HL-60/S4 treated with phorbol 12-myristate 13-acetate at 8.2 ng/mL for 4 days and 3 days (cell line): ENCODE data around the gene HTRA3.

Experiments
- in situ Hi-C: fragments of 300-500 bp; cut with MboI; formaldehyde crosslinking; loops from 2 replicates; pipeline ENCODE4 v1.15.0; 2022; ENCODE audit warnings: low sequenced_read_pairs

Gene HTRA3

GRCh38 chr4:8278421-8279287 is 9.1 kb downstream of the HTRA3 start:
- in situ Hi-C loops, result no loop called here

DNA sequence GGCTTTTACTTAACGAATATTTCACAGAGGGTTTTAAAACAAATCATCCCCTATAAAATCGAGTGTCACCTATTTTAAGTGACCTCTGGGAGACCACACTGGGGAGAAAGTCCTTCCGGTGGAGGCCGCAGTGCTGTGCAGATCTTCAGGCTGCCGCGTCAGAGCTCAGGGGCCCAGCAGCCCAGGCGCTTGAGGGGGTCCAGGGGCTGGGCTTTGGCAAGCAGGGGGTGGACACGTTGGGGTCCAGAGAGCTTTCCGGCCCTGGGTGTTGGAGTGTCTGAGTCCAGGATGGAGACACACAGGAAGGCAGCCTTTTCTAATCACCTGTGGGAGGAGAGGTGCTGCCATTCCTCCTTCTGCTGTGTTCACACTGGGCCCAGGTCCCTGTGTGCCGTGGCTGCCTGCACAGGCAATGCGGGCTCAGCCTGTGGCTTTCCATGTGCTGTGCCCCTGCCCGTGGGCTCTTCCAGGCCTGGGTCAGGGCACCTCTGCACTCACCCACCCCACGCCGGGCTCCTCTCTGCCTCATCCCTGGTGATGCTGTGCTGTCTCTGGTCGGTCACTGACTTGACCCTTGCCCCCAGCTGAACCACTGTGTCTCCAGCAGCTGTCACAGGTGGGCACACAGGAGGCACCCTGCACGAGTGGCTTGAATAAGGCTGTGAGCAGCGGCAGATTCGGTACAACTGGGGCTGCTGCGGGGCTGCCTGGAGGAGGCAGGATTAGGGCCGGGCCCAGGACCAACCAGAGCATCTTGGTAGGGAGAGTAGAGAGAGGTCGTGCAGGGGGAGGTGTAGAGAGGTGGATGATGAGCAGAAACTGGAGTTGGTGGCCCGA is 10.0 kb downstream of the HTRA3 start:
- in situ Hi-C loops, result no loop called here

GRCh38 chr4:8280158-8280875 is 10.8 kb downstream of the HTRA3 start:
- in situ Hi-C loops, result no loop called here

DNA sequence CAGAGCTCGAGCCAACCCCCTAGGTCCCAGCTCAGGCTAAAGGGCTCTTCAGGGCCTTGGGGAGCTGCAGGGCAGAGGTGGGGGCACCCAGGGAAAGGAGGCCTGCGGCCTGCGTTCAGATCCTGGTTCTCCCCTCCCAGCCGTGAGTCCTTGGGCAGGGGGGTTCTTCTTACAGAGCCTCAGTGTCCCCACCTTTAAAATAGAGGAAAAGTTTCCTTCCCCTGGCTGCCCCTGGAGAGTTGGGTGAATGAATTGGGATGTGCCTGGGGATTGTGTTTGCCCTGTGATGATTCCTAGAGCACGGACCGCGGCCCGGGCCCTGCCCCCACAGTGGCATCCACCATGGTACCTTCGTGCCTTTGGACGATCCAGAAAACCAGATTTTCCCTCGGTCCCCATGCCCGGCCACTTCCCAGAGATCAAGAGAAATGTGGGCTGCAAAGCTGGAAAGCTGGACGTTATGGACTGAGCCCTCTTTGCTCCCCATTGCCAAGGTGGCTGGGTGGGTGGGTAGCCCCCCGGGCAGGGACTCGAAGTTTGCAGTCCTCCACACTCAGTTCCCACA is 11.4 kb downstream of the HTRA3 start:
- in situ Hi-C loops, result no loop called here

- in situ Hi-C loops, result no loop called here
These were observed 12.1 kb downstream of the HTRA3 start for GRCh38 chr4:8281519-8282133.

GRCh38 chr4:8282134-8282641 is 12.6 kb downstream of the HTRA3 start:
- in situ Hi-C loops, result no loop called here

- in situ Hi-C loops, result no loop called here
These were observed 13.2 kb downstream of the HTRA3 start for GRCh38 chr4:8282742-8283141.

DNA sequence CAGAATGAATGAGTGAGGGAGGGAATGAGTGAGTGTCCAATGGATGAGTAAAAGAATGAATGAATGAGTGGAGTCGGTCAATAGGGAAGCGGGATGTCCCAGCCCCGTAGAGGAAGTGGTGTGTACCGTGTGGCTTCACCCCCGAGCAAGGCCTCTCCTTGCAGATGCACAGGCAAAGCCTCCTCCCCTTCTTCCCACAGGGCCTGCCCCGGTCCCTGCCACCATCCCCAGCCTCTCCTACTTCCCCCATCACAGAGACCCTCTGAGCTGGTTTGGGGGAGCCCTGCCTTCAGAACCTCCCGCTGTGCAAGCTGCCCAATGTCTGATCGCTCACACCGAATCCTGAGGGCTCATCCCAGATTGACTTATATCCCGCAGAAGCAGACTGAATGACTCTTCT is 13.6 kb downstream of the HTRA3 start:
- in situ Hi-C loops, result no loop called here

- in situ Hi-C loops, result no loop called here
These were observed 14.1 kb downstream of the HTRA3 start for GRCh38 chr4:8283631-8284121.

GRCh38 chr4:8284391-8284790 is 14.8 kb downstream of the HTRA3 start:
- in situ Hi-C loops, result no loop called here

DNA sequence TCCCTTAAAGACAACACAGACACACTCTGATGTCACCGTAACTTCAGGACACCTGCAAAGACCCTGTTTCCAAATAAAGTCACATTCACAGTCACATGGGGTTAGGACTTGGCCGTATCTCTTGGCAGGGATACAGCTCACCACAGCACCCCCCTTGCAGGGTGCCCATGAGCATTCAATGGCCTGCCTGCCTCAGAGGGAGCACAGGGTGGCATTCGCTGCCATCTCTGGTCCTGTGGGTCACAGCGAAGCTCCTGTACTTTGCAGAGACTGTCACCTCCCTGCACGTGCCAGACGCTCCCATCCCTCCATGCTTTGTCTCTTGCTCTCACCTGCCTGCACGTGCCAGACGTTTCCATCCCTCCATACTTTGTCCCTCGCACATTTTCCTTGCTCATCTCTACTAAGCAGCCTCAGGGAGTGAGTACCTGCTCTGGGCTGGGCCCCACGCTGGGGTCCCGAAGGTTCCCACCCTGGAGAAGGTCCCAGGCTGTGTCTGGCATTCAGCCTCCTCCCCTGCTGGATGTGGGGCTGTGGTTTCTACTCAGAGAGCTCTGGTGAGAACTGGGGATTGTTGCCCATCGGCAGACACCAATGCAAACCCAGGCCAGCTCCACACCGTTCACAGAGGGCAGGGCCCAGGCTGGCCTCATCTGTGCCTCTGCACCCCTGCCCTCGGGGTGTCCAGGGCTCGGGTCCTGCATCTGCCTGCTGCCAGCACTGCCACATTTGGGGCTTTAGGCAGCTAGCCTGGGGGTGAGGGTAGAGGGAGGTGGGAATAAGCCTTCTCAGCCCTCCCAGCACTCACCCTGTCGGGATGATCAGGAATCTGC is 15.8 kb downstream of the HTRA3 start:
- in situ Hi-C loops, result no loop called here

- in situ Hi-C loops, result no loop called here
These were observed 16.6 kb downstream of the HTRA3 start for GRCh38 chr4:8285976-8286718.

DNA sequence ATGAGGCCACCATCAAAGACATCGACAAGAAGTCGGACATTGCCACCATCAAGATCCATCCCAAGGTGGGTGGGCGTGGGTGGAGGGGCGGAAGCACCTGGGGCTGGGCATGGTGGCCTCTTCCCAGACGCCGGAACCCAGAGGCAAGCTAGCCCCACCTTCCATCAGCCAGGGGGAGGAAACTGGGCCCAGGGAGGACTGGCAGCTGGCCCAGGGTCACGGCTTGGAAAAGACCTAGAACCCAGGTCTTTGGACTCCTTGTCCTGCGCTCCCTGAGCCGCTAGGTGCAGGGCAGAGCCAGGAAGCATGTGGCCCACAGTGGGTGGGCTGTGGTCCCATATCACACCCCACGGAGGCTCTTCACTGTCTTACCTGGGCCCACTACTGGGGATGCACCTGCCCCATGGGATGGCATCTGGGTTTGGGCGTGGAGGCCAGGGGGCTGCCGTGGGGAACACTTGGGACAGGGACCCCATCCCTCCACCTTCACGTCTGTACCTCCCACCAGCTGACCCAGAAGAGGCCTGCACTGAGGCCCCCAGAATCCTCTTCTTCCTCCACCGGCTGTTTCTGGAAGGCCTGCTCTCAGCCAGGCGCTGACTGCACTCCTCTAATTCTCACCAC is 17.3 kb downstream of the HTRA3 start:
- in situ Hi-C loops, result no loop called here

- in situ Hi-C loops, result no loop called here
These were observed 18.1 kb downstream of the HTRA3 start for GRCh38 chr4:8287343-8288280.

GRCh38 chr4:8289151-8289750 is 19.7 kb downstream of the HTRA3 start:
- in situ Hi-C loops, result no loop called here

DNA sequence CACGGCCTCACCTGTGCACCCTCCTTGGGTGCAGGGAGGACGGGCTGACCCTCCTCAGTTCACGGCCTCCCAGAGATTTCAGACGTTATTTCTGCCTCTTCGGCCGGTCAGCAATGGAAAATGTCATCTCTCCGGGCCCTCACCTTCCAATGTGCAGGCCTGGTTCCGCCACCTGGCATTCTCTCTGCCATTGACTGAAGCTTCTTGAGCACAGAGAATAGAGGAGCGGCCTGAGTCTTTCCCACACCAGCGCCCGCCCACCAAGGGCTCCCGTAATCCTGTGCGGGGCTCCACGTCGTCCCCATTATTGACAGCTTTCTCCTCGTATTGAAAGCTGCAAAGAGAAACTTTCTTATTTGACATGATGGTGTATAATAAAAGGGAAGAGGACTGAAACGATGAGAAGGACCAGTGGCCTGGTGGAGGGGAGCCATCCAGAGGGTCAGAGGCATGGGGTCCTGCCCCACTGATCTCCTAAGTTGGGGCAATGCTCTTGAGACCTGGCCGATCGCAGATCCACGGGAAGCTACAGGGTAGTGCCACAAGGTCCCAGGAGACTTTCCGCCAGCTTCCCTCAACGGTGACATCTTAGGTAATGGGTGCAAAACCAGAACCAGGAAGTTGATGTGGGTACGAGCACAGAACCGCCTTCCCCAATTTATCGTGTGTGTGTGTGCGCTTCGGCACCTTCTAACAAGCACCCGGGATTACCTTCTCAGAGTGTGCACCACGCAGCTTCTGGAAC is 20.6 kb downstream of the HTRA3 start:
- in situ Hi-C loops, result no loop called here
